GM19351 (cell line): Measurements from ENCODE around the gene NODAL.

ENCODE experiments used
- ATAC-seq: cut with Tn5 transposase; IDR thresholded peaks from one replicate; pipeline ENCODE4 v1.9.1; 2021; ENCODE audit warnings: mild to moderate bottlenecking, moderate library complexity; ENCODE audit not compliant: unreplicated experiment

Gene NODAL

GRCh38 chr10:70465278-70465677 lies 23.8 kb upstream of the NODAL start:
- ATAC-seq = no peak

GRCh38 chr10:70462349-70462984 lies 21.0 kb upstream of the NODAL start:
- ATAC-seq = no peak

DNA sequence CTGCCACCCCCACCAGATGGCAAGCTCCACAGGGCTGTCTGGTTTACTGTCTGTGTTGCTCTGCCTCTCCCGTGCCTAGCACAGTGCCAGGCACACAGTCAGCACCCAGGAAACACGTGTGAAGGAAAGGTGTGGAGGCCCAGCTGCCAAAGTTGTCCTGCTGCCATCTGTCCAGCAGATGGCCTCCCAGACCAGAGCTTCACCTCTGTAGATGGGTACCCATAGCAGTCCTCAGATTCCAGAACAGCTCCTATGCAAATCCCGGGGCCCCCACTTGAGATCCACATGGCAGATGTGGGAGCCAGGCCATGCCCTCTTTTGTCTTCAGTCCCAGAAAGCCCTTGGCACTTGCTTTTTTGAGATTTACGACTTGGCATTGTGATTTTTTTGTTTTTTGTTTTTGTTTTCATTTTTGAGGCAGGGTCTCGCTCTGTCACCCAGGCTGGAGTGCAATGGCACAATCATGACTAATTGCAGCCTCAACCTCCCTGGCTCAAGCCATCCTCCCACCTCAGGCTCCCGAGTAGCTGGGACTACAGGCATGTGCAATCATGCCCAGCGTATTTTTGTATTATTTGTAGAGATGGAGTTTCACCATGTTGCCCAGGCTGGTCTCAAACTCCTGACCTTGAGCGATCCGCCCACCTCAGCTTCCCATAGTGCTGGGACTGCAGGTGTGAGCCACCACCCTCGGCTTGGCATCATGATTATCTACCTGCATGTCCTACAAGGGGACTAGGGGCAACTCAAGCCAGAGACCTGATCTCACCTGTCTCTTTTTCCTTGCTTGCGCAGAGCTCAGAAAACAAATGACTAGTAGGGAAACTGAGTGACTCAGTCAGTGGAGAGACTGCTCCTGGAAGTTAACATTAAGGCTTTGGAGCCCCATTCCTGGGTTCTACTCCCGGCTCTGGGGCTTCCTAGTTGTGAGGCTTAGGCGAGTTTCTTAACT lies 20.2 kb upstream of the NODAL start:
- no peak for ATAC-seq

GRCh38 chr10:70459774-70460490 lies 18.5 kb upstream of the NODAL start:
- ATAC-seq = no peak

DNA sequence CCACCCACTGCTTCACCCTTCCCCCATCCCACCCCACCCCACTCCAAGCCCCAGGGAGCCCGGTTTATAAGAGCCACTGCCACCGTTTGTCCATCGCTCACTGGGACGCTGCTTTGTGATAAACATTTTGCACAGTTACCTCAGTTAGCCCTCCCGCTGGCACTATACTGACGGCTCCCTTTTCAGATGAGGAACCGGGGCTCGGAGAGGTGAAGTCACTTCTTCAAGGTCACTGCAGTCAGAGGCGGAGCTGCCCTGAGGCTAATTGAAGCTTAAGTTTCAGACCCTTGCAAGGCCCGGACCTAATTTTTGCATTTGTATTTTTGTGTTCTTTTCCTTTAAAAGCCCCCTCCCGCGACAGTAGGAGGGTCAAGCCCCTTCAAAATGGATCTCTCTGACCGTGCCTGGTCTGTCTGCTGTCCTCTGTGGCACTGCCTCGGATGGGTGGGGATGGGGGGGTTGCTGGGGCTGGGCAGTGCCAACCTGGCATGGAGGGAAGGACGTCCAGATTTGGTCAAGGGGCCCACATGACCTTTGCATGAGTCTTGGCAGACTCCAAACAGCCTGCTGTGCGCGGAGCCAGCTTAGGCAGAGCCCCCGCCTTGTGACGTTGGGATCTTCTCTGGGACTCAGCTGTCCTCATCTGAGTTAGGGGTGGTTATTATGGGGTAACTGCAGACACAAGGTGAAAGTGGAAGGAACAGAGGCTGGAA lies 17.7 kb upstream of the NODAL start:
- ATAC-seq = no peak

DNA sequence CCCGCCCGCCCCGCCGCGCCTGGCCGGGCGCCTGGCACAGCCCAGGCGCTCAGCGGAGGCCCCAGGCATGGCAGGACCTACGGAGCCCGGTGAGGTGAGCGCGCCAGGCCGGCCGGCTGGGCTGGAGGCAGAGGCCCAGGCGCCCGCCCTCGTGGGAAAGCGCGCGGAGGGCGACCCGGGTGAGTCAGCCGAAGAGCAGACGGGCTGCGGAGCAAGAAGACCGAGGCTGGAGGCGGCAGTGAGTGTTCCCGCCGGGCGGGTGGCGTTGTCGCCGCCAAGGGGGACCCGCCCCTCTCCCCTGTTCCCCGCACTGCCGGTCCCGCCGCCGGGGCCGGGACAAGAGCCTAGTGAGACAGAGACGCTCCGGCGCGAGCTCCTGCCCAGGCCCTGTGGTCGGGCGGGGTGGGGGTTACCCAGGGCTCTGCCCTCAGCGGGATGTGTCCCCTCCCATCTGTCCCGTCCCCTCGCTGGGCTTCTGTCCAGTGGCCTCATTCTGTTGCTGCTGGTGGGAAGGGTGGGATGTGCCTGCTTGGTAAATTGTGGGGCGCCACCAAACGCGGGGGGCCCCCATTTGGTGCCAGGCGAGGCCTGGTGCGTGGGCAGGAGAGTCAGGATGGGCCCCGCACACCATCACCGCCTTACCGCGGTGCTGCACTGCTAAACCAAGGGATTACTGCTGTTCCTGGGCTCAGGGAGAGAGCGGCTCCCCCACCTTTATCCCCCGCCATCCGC lies 17.0 kb upstream of the NODAL start:
- no peak for ATAC-seq

DNA sequence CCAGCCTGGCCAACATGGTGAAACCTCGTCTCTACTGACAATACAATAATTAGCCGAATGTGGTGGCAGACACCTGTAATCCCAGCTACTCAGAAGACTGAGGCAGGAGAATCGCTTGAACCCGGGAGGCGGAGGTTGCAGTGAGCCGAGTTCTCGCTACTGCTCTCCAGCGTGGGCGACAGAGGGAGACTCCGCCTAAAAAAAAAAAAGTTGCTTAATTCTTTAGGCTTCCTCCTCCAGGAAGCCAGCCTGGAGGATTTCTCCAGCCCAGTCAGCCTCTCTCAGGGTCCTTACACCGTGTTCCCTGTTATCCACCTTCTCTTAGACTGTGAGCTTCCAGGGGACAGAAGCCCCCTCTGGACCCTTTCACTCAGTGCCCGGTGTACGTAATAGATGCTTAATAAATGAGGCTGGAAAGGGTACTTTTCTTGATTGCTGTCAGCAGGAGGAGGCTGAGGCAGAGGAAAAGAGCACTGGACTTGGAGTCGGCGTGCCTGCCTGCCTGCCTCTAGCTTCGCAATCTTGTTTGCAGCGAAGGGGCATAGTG lies 16.4 kb upstream of the NODAL start:
- ATAC-seq = no peak

- no peak for ATAC-seq
These were observed 14.7 kb upstream of the NODAL start for GRCh38 chr10:70456164-70456563.

GRCh38 chr10:70455213-70455630 lies 13.7 kb upstream of the NODAL start:
- no peak for ATAC-seq

- no peak for ATAC-seq
These were observed 6.8 kb upstream of the NODAL start for GRCh38 chr10:70448236-70448635.

DNA sequence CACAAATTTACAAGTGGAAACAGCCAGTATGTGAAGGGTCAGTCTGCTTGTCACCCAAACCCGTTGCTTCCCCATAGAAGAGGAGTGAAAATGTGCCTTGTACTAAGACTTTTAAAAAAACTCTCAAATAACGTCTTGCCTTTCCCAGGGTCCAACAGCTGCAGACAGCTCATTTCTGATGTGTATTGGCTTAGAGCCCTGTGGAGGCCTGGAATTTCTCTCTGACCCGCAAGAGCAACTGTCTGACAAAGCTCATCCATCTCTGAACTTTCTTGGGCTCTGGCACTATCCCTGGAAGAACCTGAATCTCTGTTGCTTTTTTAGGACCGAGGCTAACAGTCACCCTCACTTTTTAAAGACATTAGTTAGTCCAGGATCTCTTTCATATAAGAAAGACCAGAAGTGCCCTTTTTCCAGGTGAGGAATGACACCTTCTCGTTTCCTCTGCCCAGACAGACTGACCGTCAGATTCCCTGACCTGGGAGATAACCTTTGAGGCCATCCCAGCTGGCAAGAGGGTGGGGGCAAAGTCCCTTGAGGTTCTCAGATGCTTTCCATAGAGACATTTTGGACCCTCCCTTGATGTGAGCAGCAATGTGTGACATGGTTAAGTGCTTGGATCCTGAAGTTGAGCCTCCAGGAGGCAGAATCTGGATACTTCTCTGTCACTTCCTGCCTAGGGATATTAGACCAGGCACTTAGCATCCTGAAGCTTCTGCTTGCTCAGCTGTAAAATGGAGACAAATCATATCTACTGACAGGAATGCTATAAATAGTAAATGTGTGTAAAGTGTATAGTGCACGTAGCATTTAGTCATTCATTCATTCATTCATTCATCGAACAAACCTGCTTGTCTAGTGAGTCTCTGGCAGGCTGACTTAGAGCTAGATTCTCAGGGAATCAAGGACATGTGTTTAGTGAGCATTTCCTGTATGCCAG lies 4.5 kb upstream of the NODAL start:
- ATAC-seq = no peak

DNA sequence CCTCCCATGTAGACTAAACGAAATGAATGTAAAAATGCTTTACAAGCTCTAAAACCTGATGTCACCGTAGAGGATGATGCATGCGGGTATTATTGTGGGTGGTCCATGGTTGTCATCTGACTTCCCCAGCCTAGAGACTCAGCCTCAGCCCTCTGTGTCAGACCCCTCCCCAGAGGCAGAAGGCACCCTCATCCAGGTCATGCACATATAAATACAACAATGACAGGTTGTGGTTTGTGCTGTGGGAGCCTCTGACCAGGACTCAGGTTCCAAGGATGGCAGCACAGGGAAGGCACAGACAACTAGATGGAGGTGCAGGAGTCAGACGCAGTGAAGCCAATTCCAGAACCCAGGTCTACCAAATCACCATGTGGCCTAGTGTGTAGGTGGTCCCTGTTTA lies 3.3 kb upstream of the NODAL start:
- ATAC-seq = no peak

- no peak for ATAC-seq
These were observed 979 bp upstream of the NODAL start for GRCh38 chr10:70442332-70442988.

DNA sequence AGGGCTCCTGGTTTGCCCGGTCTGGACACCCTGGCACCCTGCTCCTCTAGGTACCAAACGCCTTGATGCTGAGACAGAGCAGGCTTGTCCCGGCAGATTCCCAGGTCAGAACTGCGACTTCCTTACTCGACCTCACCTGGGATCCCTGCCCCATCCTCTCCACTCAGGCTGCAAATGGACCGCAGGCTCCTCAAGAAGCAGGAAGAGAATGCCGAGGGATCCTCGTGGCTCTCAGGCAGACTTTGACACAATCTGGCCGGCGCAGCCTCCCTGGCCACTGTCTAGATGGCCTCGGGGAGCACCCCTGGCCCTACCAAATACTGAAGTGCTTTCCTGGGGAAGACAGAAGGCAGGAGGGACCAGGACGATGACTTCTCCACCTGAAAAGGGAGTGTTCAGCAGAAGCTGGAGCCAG lies 421 bp upstream of the NODAL start:
- no peak for ATAC-seq

- ATAC-seq = no peak
These were observed 953 bp downstream of the NODAL start for GRCh38 chr10:70440296-70441160.

DNA sequence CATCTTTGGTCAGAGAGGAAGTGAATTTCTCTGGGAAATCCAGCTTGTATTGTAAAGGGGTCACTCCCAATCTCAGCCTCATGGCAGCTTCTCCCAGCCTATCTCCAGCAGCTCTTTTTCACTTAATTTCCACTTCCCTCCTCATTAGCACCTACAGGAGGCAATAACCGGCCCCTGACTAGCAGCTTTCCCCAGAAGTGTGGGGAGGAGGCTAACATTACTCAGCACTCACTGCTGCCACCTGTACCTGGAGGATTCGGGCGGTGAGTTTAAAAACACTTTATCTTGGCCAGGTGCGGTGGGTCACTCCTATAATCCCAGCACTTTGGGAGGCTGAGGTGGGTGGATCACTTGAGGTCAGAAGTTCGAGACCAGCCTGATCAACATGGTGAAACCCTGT lies 3.8 kb downstream of the NODAL start:
- no peak for ATAC-seq
